Upper lobe of left lung (tissue), 4 donors: ENCODE data around the gene C1orf159.

Experiments
- EP300 ChIP-seq, 4 donors: sonication (generic); formaldehyde crosslinking; IDR thresholded peaks; one replicate each; pipeline ENCODE4 v1.5.1; 2017; ENCODE audit warnings: antibody characterized with exemption in 4 of 4, control low read depth in 2 of 4
- POLR2AphosphoS5 ChIP-seq, 2 donors: sonication (generic); formaldehyde crosslinking; IDR thresholded peaks; one replicate each; pipeline ENCODE4 v1.5.1; 2017; ENCODE audit warnings: antibody characterized with exemption in 2 of 2
- TF ChIP-seq, protein P1 (sequence below), 6 experiments: fragments of 450-650 bp in 4 of 6; fragments of 200-600 bp in 2 of 6; sonication (generic) in 2 of 6; IDR thresholded peaks; one replicate each; pipeline ENCODE4 v1.5.1; 2016 to 2019; ENCODE audit warnings: antibody characterized with exemption in 6 of 6

- TF ChIP-seq POLR2AphosphoS5 (IDR thresholded peaks at IDR 0.05) (no peak), EP300 (IDR thresholded peaks at IDR 0.05) (no peak)
- TF ChIP-seq, protein P1, sequence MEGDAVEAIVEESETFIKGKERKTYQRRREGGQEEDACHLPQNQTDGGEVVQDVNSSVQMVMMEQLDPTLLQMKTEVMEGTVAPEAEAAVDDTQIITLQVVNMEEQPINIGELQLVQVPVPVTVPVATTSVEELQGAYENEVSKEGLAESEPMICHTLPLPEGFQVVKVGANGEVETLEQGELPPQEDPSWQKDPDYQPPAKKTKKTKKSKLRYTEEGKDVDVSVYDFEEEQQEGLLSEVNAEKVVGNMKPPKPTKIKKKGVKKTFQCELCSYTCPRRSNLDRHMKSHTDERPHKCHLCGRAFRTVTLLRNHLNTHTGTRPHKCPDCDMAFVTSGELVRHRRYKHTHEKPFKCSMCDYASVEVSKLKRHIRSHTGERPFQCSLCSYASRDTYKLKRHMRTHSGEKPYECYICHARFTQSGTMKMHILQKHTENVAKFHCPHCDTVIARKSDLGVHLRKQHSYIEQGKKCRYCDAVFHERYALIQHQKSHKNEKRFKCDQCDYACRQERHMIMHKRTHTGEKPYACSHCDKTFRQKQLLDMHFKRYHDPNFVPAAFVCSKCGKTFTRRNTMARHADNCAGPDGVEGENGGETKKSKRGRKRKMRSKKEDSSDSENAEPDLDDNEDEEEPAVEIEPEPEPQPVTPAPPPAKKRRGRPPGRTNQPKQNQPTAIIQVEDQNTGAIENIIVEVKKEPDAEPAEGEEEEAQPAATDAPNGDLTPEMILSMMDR (IDR thresholded peaks at IDR 0.05): no peak
Observed at GRCh38 chr1:1085911-1086841, 29.7 kb downstream of the C1orf159 start.
